HK-2 (cell line): ENCODE measurements around the gene KIF1A.

Experiments
- DNase-seq: peaks from one replicate; pipeline ENCODE4 v3.0.0-alpha.2; 2018; ENCODE audit not compliant: unreplicated experiment

The KIF1A gene

DNA sequence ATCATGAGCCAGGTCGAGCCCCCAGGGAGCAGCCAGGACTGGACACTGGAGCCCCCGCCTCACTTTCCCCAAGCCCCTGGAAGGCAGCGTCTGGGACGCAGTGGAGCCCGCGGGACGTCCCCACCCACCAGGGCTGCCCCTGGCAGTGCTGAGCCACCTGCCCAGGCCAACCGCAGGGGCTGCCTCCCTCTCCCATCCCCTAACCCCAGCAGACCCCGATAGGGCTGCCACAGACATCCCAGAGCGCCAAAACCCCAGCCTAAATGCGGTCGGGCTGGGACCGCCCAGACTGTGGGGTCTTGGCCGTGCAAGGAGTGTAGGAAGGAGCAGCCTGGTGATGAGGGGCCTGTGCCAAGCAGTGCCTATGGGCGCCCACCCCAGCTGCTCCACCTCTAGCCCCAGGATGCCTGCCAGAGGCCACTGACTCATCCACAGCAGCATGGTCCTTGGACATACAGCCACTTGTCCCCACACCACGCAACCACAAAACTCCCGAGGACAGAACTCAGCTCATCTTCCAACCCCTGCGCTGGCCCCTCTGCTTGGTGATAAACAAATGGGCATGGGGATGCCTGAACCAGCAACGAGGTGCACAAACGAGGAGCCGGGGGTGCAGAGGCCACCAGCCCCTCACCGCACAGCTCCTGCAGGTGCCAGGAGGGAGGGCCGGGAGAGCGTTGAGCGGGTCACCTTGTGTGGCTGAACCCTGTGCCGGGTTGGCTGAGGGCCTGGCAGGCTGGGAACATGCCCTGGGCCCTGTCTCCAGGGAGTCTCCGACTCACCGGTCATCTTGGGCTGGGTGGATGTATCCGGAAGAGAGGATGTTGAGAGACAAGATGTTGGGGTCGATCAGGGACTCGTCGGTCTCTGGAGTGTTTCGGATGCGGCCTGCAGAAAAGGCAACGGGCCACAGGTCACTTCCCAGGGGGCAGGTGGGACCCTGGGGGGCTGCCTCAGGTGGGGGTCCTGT lies 83.5 kb downstream of the KIF1A start:
- DNase-seq = no peak

DNA sequence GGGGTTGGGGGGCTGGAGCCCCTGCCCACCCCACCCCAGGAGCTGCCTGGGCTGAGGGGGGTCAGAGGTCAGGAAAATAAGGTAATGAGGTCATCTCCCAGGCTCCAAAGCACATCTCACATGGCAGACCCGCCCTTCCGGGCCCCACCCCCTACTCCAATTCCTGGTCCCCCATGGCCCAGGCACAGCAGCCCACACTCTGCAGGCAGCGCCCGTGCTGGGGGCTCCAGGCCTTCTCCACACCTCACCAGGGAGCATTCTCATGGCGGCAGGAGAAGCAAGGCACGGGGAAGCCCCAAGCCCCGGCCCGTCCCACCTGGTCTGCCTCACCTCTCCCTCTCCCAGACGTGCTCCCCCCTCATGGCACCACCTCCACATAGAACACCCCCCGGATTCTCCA lies 84.5 kb downstream of the KIF1A start:
- no peak for DNase-seq

DNA sequence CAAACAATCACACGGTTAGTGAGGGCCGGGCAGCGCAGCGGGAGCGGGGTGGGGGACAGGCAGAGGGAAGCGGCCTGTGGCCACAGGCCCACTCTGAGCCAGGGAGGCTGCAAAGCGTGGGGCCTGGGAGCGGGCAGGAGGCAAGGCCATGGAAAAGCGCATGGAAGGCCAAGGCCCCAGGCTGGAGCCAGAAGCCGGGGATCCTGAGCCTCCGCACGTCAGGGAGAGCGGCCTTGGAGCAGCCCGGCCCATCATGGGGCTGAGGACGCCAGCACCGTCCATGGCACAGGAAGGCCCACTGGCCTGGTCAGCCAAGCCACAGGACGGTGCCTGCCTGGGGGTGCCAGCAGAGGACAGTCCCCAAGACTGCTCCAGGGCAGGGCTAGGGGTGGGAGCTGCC lies 85.3 kb downstream of the KIF1A start:
- DNase-seq = no peak

DNA sequence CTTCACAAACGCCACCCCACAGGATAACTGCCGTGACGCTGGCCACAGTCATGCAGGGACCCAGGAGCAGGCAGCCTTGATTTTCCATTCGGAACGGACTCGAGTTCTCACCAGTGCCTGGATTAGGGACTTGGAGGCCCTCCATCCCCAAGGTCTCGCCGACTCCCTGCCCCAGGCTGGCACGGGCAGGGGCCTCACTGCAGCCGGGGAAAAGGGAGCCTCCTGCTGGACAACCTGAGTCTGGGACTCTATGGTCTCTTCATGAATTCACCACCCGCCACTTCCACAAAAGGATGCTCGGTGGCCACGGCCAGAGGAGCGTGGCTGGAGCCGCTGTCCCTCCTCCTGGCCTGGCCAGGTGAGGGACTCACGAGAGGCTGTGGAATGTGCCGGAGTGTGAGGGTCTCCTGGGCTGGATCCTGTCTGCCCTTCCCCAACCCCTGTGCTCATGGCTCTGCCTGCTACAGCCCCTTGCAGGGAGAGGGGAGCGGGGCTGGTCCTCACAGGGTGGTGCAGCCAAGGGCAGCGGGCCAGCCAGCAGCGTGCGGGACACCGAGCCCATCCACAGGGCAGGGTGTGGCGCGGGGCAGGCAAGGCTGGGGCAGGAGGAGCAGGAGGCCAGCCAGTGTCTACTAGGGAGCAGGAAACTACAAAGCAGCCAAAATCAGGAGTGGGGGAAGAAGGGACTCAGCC lies 86.1 kb downstream of the KIF1A start:
- DNase-seq = no peak

DNA sequence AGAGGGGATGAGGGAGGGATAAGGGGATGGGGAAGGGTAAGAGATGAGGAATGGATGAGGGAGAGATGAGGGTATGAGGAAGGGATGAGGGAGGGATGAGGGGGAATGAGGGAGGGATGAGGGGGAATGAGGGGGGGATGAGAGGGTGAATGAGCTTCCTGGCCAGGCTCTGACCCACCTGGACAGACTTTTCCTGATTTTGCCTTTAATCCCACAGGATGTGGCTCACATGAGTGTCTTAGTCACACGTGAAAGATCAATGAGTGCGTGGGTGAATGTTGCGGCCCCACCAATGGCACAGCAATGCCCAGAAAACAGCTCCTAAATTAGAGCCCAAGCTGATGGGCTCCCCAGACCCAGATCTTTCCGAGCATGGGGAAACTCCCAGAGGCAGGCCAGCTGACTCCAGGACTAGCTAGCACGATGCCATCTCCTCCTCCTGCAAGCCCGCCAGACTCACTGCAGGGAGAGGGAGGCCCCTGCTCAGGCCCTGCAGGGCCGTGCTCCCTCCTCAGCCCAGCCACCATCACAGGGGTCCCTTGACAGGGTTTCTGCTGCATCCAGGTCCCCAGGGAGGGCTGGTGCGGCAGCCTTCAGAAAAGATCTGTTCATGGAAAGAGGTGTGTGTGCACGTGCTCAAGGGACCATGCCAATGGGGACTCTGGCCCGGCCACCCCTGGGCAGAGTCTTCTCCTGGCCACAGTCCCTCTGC lies 87.0 kb downstream of the KIF1A start:
- DNase-seq = no peak

DNA sequence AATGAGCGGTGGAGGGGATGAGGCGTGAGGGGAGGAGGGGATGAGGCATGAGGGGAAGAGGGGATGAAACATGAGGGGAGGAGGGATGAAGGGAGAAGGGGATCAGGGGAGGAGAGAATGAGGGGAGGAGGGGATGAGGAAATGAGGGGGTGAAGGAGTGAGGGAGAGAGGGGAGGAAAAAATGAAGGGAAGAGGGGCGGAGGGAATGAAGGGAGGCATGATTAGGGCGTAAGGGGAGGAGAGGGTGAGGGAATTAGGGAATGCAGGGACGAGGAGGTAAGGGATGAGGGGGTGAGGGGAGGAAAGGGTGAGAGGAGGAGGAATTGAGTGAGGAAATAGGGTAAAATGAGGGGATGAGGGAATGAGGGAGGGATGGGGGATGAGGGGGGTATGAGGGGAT lies 87.8 kb downstream of the KIF1A start:
- DNase-seq = no peak

DNA sequence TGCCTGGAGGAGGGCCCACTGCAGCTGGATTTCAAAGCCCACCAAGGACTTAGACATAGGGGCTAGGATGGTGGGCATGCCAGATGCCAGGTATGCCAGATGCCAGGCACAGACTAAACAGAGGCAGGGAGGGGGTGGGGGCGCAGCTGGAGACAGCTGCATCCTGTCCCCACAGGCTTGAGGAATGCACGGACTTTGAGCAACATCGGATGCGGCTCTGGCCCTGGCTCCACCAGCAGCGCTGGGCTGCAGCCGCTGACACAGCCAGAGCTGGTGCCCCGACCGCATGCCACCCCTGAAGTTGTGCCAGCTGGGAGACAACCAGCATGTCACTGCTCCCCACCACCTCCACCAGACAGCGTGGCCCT lies 88.9 kb downstream of the KIF1A start:
- no peak for DNase-seq

DNA sequence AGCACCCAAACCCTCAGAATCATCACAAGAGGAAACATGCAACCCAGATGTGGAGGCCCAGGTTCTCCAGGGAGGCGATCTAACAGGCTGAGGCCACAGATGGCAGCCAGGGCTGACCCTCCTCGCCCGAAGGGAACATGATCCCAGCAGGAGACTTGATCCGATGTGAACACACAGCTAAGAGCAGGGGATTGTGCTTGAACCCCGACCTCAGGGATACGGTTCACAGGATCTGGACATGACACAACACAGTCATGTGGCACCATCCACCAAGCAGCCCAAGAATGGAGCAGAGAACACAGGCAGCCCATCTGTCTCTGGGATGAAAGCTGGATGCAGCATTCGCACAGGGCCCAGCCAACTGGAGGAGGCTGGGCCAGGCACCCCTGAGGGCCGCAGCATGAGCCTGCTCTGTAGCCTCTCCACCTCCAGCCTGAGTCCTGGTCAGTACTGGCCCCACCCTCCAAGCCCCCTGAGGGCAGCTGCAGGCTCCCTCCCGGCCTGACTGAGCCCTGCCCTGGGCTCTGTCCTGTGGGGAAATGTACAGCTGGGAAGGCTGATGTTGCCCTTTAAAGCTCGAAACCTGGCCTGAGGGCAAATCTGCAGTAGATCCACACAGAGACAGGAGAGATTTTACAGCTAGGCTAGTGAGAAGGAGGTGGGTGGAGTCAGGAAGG lies 89.4 kb downstream of the KIF1A start:
- DNase-seq = no peak

DNA sequence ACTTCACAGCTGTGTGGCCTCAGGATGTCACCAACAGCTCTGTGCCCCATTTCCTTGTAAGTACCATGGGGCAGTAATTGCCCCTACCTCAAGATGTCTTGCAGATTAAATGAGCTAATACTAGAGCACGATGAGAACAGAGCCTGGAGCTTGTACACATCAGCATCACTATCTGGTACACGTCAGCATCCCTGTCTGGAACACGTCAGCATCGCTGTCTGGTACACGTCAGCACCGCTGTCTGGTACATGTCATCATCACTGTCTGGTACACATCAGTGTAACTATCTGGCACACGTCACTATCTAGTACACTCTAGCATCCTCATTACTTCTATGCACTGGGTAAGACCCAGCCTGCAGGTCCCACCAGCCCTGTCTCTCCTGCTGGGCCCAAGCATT lies 91.2 kb downstream of the KIF1A start:
- no peak for DNase-seq

DNA sequence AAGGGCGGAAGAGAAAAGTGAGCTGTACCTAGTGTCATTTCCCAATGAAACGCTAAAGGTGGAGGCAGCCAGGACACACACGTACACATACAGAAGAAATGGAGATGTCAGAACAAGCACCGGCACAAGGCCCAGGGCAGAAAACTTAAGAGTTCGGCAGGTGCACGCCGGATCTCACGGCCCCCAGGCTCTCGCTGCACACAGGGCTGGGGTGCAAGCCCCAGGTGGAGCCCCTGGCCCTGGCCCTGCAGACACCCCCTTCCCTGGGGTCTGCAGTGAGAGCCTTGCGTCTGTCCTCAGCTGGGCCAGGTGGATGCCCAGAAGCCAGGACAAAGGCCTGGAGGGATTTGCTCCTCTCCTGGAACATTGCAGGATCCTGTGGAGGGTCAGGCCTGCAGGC lies 91.7 kb downstream of the KIF1A start:
- DNase-seq = no peak

DNA sequence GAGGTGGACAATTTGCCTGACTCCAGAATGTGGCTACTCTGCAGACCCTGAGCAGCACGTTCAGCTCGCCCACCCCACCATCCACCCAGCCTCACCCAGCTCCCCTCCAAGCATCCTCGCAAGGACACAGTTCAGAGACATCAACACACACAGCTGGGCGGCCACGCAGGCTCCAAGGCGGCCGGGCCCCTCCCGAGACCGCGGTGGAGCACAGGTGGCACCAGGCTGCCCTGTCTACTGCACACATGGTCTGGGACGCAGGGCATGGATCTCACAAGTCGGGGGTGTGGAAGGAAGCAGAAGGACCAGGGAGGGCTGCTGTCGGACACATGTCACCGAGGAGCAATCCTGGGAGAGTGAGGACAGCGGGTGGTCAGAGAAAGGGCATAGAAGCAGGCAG lies 92.1 kb downstream of the KIF1A start:
- DNase-seq = no peak

DNA sequence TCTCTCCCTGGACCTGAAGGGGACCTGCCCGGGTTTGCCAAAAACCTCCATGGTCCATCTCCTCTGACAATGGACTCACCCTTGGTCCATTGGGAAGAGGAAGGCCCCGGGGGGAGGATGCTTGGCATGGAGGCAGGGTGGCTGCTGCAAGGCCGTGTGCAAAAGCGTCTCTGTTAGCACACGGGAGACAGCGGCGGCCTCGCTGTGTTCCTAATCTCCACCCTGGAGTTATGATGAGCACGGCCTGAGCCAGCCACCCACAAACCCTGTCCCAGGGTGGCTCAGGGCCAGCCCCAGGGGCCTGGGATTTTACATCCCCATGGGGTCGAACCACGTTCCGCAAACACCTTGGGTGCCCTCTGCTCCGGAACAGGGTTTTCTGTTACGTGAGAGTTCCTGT lies 92.6 kb downstream of the KIF1A start:
- no peak for DNase-seq

DNA sequence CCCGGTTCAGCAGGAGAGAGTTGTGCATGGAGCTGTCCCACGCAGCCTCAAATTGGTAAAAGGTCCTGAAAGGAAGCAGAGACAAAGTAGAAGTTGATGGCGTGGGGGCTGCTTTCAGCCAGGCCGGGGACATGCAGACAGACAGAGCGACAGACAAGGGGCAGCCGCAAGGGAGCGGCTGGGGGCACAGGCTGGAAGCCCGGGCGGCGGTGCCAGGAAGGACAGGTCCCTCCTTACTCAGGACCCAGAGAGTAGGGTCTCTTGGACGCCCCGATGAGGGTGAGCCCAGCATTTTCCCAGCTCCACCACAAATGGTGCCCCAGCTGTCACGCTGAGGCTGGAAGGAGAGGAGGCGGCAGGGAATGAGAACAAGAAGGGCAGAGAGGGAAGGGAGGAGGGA lies 93.1 kb downstream of the KIF1A start:
- no peak for DNase-seq

DNA sequence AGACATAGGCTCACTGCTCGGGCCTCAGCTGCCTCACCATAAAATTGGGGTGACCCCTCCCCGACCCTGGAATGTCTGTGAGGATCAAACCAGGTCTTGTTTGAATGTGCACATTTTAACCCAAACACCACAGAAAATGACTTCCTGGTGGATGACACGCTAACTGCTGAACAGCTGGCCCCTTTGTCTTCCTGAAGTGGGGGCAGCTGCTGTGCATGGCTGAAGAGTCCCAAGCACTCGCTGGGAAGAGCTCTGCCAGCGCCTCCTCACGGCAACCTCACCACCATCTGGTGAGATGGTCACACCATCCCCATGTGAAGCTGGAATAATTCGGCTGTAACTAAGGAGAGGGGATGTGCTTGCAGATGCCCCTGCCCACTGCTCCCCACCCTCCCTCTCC lies 94.3 kb downstream of the KIF1A start:
- no peak for DNase-seq

DNA sequence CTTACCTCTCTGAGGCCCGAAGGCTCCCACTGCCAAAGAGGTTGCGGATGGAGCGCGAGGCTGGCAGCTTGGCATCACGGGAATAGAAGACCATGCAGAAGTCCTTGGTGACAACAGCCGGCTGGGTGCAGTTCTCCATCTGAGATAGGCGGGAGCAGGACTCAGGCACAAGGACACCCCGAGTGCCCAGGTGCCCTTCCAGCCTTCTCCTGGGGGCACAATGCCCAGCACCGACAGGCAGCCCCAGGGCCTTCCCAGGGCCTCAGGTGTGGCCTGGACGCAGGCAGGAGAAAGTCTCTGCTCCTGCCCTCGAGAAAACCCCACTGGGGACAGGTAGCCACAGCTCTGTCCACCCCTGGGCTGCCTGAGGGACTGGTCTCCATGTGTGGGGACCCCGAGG lies 94.8 kb downstream of the KIF1A start:
- DNase-seq = no peak

DNA sequence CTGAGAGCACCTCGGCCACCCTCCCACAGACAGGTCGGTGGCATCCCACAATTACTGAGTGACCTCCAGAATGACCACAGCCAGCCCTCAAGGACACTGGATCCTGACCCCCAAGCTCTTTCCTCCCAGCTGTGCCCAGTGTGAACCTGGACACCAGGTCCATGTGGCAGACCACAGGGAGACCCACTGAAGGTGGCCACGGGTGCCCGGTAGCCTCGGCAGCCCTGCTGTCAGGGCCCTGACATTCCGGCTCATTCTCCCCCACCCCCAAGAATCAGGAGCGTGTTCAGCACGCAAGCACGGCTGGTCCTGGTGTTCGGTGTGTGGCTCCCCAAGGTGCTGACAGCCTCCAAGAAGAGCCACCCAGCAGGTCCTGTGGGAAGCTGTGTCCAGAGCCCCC lies 95.6 kb downstream of the KIF1A start:
- no peak for DNase-seq

DNA sequence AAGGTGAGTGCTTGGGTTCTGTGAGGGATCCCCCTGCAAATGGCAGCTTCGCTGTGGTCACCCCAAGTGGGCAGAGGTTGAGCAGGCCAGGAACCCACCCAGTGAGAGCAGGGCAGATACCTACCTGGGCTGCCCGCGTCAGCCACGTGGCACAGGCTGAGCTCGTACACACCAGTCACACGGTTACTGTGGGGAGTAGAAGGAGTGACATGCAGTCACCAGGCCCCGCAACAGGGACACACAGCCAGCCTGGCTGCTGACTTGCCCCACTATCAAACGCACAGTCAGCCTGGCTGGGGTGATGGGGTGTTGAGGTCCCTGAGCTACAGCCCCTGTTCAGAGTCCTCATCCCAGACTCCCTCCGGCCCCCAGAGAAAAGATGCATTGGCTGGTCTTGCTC lies 96.2 kb downstream of the KIF1A start:
- DNase-seq = no peak

DNA sequence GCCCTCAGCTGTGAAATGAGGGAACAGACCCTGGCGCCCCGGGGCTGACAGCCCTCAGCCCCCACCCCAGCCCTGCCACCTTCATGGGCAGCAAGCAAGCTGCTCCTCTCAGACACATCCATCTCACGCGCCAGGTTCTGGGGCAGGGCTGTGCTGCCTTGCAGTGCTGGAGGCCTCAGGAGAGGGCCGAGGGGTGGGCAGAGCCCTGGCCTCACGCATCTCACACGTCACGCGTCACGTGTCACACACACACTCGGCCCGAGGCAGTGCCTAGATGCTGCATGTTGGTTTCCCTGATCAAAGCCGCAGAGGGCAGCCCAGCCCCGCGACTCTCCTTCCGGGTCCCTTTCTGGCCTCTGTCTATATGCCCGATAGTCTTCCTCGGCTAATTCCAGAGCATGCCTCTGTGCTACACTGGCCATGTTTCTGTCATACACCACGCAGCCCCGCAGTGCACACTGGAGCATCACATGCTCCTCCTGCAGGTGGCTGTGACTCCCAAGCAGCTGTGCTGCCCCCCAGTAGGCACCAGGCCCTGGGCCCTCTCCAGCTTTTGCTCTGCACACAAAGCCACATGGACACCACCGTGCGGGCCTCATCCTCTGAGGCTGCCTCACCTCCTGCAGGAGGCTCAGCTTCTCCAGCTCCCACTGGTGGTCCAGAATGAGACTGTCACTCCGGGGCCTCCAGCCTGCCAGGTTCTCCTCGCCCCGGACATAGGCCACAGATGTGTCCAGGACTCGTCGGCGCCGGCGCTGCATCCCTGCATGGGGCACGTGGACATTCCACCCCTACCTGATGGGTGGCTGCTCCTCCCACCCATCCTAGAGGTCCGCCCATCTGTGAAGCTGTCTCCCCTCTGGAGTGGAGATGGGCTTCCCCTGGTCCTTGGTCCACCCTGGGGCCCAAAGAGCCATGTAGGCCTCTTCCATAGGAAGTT lies 97.0 kb downstream of the KIF1A start:
- DNase-seq = no peak

DNA sequence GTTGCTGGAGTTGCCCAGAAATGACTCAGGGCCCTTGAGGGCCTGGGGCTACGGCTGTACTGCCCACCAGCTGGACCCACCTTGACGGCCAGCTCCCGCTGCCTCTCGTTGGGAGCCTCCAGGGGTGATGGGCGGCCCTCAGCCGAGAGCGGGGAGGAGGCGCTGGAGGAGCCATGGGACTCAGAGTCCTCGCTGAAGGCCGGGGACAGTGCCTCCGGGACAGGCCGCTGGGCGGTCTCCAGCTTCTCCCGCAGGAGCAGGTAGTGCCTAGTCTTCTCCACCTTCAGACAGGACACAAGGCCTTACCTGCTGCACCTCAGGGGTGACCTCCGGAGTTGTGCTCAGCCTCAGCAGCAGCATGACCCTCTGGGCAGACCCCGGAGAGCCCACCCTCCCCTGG lies 97.6 kb downstream of the KIF1A start:
- no peak for DNase-seq

DNA sequence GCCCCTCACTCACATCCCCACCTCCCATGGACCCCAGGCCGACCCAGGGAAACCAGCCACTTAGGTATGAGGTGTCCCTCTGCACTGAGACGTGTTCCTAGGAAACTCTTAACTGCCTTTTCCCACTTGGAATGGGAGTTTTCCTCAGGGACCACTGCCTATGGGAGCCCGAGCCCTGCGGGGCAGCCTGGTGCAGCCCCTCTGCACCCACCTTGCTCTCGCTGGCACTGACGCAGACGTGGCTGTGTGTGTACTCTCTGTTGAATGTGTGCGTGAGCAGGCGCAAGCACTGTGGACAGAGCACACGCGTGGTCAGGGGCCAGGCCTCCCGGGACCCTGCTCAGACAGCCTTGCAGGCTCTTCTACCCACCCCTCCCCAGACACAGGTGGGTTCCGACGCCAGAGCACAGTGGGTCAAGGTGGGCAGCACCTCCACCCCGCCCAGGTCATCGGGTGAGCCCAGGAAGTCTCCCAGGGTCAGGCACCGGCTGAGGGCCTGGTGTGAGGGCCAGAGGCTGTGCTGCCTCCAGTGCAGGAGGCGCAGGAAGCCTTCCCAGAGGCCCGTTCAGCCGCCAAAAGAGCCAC lies 98.3 kb downstream of the KIF1A start:
- no peak for DNase-seq
